Erythroblast (primary cell): ENCODE measurements around the gene MSTO1.

ENCODE experiments used
- GATA1 ChIP-seq: IDR thresholded peaks from 2 replicates; pipeline ENCODE4 v1.6.1; 2011; ENCODE audit warnings: low read depth, mild to moderate bottlenecking, control low read depth, low read length, moderate library complexity
- POLR2A ChIP-seq: IDR thresholded peaks from 2 replicates; pipeline ENCODE4 v1.6.1; 2011; ENCODE audit warnings: mild to moderate bottlenecking, low read length

GRCh38 chr1:155648207-155649147 lies 38.5 kb downstream of the MSTO1 start:
- TF ChIP-seq POLR2A (no peak), GATA1 (no peak)
